ENCODE measurements around the gene SELENOM.
"Not testable (repeated sequence)": the region's sequence is repeated elsewhere in the genome, so short reads cannot be mapped to it uniquely, and the experiment has no call there.

The SELENOM gene

DNA sequence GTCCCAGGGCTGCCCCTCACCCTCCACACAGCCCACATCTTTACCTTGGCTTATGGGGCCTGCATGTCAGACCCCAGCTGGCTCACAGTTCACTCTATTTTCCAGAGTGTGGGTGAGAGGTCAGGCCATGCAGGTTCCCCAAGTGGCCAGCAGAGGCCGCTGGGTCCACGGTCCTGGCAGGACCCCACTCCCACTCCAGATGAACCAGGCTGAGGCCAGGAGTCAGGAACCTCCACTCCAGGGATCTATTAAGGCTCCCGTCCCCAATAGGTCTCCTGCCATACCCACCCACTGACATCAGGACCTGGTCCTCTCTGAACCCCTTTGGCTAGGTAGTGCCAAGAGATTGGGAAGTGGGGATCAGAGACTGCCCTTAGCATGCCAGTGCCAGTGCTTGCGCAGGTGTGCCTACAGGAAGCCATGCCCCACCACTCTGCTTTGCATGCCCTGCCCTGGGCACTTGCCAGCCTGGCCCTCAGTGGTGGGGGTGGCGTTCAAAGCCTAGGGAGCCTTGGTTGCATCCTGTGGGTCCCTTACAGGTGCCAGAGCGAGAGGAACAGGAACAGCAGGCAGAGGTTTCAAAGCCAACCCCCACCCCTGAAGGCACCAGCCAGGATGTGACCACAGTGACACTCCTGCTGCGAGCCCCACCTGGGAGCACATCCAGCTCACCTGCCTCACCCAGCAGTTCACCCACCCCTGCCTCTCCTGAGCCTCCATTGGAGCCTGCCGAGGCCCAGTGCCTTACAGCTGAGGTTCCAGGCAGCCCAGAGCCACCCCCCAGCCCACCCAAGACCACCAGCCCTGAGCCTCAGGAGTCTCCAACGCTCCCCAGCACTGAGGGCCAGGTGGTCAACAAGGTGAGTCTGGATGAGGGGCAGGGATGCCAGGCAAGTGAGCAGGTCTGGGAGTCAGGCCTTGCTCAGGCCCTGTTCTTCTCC lies 17.9 kb downstream of the SELENOM start:
- DNase-seq, result no peak

DNA sequence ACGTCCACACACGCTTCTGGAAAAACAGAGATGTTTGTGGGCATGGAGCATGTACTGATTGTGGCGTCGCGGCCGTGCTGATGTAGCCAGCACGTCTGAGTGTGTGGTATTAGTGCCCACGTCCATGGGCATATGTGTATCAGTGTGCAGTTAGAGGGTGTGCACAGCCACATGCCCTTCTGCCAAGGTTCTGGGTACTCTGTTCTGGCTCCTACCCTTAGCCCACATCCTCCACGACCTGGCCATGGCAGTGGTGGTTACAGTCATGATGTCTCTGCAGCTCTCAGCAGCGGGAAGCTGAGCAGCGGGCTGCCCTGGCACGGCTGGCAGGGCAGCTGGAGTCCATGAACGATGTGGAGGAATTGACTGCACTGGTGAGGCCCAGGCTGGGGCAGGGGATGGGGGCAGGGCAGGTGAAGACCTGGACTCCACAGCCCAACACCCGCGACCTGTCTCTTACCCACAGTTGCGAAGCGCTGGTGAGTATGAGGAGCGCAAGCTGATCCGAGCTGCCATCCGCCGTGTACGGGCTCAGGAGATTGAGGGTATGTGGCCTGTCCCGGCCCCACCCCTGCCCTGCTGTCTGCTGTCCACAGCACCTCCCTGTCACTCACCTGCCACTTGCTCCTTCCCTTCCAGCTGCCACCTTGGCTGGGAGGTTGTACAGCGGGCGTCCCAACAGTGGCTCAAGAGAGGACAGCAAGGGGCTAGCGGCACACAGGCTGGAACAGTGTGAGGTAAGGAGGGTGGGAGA lies 19.0 kb downstream of the SELENOM start:
- no peak for DNase-seq

DNA sequence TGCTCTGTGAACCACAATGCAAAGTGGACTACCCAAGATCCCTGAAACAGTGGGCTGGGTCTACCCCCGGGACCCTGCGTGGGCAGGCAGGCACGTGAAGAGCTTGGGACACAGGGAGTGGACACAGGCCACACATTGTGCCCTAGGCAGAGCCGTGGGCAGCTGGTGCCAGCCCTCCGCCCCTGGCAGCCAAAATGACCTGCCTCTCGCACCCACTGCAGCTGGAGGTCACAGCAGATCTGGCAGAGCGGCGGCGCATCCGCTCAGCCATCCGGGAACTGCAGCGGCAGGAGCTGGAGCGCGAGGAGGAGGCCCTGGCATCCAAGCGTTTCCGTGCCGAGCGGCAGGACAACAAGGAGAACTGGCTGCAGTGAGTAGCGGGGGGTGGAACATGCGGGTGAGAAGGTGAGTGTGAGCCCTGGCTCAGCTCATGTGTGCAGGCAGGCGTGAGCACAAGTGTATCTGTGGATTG lies 19.6 kb downstream of the SELENOM start:
- DNase-seq, result no peak

DNA sequence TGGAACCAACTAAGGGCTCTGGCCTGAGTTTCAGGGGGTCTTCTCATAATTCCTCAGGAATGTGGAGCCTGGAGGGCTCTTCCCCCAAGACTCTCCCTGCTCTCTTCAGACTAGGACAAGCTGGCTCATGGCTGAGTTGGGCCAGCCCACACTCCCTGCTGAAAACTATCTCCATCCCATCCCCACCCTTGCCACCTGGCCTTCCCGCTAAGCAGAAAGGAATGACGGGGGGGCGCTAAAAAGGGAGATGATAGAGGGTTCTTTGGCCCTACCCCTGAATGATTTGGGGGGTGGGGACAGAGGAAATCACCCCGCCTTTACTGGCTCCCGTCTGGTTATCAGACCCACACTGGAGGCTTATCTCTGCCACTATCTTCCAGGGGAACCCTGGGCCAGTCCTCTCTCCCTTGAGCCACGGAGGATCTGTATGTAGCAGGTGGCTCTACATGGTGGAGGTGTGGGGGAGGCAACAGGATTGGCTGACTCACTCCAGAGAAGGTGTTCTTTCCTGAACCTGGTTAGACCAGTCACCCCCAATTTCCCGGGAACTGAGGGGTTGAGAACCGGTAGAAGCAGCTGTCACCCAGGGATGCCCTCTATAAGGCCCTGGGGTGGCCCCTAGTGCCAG lies 20.6 kb downstream of the SELENOM start:
- no peak for DNase-seq

DNA sequence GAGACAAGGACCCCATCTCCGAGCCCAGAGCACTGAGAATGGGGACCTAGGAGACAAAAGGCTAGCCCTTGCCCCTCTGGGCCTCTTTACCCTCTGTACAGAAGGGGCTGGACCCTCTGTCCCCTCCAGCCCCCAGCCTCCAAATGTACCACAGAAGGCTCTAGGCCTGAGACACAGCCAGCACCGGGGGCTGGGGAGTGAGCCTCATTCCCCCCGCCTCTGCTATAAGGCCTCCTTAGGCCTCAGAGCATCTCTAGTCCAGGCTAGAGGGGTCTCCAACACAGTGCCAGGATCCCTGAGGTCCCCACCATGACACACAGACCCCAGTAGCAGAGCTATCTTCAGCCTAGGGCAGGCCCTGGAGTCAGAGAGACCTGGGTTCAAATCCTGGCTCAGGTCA lies 21.4 kb downstream of the SELENOM start:
- DNase-seq, result no peak

DNA sequence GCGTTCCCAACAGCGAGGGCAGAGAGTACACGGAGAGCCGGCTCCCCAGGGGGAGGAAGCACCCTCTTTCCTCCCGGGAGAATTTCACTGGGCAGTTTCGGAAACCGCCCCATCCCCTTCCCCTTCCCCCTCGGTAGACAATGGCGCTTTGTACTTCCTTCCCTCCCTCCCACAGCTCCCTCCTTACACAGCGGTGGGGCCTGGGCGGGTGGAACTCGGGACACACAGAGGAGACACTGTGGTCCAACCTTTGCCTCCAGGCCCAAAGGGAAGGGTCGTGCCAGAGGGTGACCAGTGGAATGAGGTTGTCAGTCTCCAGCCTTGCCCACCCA lies 21.9 kb downstream of the SELENOM start:
- no peak for DNase-seq

DNA sequence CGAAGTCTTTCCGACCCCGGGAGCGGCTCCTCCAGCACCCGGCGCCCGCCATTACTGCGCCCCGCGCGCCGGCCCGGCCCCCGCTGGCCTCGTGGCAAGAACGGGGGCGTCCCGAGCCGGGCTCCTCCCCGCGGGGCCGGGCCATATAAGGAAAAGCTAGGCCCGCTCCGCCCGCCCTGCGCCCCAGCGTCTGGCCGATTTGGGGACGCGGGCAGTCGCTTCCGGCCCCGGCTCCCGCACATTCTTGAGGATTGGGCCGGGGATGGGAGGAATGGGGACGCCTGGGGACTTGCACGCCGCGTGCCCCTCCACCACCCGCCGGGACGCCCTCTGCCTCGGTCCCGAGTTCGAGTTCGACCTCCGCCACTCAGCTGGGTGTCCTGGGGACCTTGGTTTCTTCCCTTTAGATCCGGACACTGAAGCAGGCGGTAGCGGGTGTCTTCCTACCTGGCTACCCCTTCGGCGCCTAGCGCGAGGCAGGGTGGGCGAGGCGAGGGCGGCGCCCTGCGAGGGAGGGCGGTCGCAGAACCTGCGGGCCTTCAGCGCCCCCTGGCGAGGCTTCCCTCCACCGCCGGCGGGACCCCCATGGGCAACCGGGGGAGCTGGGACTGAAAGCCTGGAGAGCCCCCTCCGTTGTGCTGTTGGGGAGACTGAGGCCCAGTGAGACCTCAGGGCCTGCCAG lies 22.4 kb downstream of the SELENOM start:
- no peak for DNase-seq

DNA sequence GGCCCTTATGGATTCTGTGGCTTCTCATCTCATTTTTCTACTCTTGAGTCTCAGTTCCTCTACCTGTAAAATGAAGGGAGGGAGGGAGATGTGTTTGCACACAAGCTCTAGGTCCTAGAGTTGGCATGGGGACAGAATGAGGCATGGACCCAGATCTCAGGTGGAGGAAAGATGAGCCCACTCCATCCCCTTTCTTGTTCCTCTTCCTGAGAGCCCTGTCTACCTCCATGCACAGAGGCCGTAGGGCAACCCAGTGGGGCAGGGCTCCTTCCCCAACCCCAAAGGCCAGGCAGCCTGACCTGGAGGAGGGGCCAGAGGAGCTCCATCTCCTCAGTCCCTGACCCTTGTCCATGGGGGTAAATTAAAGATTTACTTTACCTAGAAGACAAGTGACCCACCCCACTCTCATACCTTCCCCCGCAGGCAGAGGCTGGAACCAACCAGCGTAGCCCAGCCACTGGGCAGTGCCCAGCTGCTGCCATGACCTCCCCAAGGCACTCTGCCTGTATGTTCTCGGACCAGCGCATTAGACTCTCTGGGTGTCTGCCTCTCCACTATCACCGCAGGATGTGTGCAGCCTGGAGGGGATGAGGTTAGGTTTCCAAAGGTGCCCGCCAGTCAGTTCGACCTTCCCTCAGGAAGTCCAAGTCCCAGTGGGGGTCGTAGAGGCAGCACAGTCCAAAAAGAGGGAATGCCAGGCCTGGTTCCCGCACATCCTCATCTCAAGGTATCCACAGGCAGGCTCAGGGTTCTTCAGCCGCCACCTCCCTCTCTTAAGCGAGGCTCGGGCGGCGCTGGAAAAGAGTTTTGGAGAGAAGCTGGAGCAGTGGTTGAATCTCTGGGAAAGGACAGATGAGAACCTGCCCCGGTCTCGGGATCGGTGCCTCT lies 23.2 kb downstream of the SELENOM start:
- no peak for DNase-seq

DNA sequence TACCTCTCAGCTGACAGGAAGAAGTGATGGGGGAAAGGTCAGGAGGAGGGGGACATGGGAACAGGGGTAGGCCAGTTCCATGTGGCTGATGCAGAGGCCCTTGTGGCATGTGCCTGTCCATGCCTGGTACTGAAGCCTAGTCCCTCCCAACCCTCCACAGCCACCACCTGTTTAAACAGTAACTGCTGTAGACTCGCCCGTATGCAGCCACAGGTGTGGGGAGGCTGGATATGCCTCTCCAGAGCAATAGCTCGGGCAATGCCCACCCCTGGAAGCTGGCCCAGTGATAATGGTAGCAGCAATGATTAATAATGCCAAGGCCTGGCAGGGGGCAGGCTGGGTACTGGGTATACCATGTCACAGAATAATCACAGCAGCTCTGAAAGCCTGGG lies 24.0 kb downstream of the SELENOM start:
- DNase-seq, result peak; percentile 60

DNA sequence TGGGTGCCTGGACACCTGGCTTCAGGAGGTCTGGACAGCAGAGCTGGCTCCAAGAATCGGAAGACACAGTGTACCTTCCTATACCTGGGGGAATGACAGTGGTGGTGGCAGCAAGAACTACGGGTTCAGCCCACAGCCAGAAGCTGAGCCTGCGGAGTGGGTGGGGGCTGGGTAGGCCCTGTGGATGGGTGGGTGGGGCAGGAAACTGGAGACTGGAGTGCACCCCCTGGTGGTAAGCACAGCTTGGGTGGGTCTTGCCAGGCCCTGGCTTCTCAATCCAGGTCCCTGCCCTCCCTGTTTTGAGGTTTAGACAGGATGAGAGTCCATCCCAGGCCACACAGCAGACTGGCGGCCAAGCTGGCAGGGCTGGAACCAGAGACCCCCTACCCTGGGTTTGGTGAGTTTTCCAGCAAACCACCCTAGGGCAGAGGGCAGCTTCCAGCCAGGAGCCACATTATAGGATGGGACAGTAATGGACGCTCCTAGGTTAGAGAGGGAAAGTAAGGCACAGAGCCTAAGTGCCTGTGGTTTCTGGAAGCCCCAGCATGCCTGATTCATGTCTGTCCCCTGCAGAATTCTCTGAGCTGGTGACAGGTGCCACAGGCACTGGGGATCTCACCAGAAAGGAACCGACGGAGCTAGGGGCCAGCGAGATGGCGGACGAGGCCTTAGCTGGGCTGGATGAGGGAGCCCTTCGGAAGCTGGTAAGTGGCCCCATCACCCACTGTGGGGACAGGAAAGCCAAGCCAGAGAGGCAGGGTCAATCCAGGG lies 24.6 kb downstream of the SELENOM start:
- DNase-seq, result no peak

DNA sequence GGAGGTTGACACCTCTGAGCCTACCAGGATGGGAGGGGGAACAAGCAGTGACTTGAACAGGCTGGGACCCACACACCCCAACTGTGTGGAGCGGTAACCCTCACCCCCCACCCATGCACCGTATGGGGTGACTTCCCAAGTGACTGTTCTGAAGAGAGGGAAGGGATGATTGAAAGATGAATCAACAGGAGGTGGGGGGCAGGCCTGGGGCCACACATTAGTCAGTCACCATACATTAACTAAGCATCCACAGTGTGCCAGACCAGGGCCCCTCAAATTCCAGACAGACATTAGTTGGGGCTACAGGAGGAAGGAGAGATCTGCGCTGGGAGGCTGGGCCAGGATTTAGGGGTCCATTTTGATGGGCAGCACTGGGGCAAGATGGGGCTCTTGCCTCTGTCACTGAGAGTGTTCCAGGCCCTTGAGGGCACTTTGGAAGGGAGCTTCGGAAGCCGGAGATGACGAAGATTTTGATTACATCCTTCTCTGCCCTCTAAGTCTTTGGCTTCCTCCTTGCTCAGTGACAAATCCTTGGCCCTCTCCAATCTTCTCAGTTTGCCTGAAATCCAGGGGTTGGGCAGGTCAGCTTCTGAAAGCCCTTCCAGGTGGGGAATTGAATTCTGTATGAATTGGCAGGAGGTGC lies 25.3 kb downstream of the SELENOM start:
- no peak for DNase-seq

DNA sequence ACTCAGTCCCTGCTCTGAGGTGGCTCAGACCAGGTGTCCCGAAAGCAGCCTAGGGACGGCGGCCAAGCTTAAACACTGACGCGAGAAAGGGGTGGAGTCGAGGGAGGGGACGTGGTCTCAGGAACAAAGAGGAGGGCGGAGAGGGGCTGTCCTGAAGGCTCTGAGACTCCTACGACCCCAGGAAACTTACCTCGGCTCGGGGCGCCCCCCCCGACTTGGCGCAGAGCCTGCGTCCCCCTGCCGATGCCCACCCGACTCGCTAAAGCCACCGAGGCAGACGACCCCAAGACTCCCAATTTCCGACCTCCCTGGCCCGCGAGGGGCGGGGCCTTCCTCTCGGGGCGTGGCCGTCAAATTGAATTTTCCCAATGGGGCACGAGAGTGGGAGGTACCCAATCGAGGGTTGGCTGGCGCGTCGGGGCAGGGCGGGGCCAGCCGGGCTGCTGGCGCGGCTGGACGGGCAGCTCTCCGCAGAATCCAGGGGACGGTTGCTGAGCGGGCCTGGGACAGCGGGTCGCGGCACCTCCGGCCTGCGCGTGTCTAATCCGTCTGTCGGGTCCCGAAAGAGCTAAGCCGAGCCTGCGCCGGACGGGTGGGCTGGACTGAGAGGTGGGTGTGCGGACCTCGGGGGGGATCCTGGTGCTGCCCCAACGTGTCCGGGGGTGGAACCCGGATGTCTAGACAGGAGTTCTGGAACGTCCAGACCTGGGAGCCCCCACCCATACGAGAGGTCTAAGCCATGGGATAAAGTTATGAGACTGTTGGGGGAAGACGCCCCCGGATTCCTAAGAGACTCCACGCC lies 26.3 kb downstream of the SELENOM start, which contains the start of gene SMTN:
SMTN (plus strand) TSS at position 471 of the 802 bp plus-strand sequence. CDS start 1,941 bp downstream, outside the sequence.
- peak; percentile 78 for DNase-seq

DNA sequence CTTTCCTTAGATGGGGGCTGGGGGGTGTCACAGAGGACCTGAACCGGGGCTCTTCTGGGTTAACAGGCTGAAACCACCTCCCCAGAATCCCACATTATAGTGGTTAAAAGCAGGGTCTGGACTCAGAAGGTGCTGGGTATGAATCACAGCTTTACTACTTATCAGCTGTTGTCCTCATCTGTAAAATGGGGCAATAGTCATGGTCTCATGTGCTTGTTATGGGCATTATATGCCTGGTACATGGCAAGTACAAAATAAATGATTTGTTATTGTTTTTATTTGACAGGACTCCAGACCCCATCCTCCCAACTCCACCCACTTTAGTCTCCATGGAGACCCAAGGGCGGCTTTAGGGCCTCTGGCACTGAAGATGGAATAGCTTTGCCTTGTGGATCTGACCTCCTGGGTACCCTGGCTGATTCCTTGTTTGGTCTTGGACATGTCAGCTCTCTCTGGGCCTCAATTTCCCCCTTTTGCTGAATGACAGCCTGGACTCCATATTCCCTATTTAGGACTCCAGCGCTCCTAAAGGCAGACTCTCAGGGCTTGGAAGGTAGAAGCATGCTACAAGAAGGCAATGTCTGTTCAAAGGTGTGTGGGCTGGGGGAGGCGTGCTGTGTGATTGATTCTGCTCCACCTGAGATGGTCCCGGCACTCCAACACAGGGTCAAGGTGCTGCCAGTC lies 27.1 kb downstream of the SELENOM start:
- no peak for DNase-seq

DNA sequence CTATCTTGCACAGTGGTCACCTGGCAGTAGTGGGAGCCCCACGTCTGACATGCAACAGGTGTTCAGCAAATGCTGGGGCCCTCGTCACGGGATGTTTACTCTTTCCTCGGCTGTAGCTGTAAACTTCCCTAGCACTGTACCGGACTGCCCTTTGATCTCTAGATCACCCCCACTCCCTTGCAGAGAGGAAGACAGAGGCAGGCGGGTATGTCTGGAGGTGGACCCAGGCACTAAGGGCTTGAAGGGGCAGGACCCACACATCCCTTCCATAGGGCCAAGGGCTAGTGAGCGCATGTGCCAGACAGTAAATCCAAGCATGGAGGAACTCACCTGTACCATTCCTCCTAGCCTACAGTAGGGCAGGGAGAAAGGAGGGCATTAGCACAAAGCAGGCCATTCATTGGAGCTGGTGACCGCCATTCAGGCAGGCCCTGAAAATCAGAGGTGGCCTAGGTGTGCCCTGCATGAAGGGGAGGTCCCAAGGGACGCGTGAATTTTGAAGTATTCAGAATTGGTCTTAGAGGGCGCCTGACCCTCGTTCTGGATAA lies 28.2 kb downstream of the SELENOM start:
- DNase-seq, result peak; percentile 89

DNA sequence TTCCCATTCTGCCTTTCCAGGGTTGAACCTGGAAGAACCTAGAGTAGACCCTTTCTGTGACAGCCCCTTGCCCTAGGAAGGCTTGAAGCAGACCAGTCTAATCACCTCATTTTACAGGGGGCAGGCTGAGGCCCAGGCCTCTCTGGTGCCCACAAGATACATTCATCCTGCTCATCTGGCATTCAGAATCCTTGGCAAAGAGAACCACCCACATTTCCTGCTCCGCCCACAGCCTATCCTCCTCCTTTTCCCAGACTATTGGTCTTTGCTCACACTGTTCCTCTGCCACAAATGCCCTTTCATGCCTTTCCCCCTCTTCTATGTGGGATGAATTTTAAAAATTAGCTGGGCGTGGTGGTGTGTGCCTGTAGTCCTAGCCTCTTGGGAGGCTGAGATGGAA lies 29.0 kb downstream of the SELENOM start:
- DNase-seq, result not testable (repeated sequence)

DNA sequence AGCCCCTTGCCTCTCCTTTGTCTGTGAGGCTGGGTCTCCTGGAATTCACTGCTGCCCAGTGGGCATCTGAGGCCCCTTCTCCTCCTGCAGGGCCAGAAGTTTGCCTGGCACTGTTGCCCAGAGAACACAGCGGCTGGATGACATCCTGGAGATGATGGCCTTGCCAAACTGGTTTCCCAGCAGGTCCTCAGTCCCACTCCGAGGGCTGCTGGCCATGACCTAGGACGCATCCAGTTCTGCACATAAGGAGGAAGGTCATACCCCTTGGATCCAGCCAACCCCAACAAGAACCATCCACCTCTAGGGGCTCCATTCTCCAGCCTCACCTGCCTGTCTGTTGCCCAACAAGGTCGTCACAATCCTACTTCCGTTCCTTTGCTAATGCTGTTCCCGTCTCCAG lies 29.7 kb downstream of the SELENOM start:
- DNase-seq, result no peak

DNA sequence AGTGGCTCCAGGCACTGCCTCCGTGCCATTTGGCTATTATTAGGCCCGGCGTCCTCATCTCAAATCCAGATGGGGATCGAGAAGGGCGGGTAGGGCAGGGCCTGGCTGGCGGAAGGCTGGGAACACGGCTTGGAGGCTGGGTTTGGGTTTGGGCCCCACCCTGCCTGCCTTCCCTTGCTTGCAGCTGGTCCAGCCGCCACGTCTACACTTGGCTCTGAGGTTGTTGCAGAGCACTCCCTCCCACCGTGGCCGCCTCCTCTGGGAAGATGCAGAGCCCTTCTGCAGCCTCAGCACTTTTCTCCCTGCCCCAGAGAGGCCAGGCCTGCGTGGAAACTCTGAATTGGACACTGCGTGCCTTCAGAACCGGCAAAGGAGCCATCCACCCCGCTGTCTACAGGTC lies 31.4 kb downstream of the SELENOM start:
- no peak for DNase-seq

DNA sequence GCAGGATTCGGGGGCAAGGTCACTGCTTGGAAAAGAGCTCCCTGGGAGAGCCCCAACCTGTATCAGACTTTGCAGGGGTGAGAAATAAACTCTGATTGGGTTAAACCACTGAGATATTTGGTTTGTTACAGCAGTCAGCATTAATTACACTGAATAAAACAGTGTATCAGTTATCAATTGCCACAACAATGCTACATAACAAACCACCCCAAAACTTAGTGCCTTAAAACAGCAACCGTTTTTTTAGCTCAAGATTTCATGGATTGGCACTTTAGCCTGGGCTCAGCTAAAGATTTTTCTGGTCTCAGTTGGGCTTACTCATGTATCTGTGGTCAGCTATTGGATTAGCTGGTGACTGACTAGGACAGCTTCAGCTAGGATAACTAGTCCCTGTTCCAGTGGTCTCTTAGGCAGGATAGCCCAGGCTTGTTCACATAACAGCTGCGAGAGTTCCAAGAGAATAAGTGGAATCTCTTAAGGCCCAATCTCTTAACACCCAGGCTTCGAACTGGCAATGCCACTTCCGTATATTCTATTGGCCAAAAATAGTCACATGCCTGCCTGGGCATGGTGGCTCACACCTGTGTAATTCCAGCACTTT lies 33.7 kb downstream of the SELENOM start:
- not testable (repeated sequence) for DNase-seq
